NB4 (cell line): ENCODE measurements around the gene CA10.

Experiments
- DNase-seq: peaks from one replicate; pipeline ENCODE4 v3.0.0; 2010; ENCODE audit warnings: low read depth
- H3K4me3 ChIP-seq: one replicate; pipeline ENCODE4 v1.5.1; 2011; ENCODE audit warnings: mild to moderate bottlenecking, low read depth, low read length, moderate library complexity
- MYC ChIP-seq: IDR thresholded peaks from 2 replicates; pipeline ENCODE4 v1.6.1; 2011; ENCODE audit warnings: low read depth, low read length
- POLR2A ChIP-seq: IDR thresholded peaks from 2 replicates; pipeline ENCODE4 v1.6.1; 2011; ENCODE audit warnings: mild to moderate bottlenecking; ENCODE audit not compliant: insufficient read length; ENCODE audit errors: extremely low read depth
- TF ChIP-seq, protein P1 (sequence below): IDR thresholded peaks from one replicate; pipeline ENCODE4 v1.5.1; 2012; ENCODE audit warnings: low read depth, low read length
- TF ChIP-seq, protein P2 (sequence below): IDR thresholded peaks from 2 replicates; pipeline ENCODE4 v1.6.1; 2011; ENCODE audit warnings: low read depth, low read length

Gene CA10

DNA sequence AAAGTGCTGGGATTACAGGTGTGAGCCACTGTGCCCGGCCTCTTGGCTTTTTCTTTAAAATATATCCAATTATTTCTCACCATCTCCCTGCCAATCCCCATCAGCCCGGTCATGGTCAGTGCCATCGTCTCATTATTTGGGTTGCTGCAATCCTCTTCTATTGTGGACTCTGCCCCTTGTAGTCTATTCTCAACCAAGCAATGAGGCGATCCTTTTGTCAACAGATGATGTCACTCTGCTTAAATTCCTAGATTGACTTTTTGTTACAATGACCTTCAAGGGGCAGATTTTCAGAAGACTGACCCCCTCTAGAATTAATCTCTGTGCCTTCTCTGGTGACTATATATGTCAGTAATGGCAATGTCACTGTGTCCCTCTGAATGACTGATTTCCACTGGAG lies 513.5 kb downstream of the CA10 start:
- TF ChIP-seq, protein P1, sequence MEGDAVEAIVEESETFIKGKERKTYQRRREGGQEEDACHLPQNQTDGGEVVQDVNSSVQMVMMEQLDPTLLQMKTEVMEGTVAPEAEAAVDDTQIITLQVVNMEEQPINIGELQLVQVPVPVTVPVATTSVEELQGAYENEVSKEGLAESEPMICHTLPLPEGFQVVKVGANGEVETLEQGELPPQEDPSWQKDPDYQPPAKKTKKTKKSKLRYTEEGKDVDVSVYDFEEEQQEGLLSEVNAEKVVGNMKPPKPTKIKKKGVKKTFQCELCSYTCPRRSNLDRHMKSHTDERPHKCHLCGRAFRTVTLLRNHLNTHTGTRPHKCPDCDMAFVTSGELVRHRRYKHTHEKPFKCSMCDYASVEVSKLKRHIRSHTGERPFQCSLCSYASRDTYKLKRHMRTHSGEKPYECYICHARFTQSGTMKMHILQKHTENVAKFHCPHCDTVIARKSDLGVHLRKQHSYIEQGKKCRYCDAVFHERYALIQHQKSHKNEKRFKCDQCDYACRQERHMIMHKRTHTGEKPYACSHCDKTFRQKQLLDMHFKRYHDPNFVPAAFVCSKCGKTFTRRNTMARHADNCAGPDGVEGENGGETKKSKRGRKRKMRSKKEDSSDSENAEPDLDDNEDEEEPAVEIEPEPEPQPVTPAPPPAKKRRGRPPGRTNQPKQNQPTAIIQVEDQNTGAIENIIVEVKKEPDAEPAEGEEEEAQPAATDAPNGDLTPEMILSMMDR, result no peak
- TF ChIP-seq, protein P2, sequence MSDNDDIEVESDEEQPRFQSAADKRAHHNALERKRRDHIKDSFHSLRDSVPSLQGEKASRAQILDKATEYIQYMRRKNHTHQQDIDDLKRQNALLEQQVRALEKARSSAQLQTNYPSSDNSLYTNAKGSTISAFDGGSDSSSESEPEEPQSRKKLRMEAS, result no peak
- TF ChIP-seq POLR2A (no peak), MYC (no peak)
- DNase-seq, result no peak
- no peak overlapping the region for H3K4me3 ChIP-seq

DNA sequence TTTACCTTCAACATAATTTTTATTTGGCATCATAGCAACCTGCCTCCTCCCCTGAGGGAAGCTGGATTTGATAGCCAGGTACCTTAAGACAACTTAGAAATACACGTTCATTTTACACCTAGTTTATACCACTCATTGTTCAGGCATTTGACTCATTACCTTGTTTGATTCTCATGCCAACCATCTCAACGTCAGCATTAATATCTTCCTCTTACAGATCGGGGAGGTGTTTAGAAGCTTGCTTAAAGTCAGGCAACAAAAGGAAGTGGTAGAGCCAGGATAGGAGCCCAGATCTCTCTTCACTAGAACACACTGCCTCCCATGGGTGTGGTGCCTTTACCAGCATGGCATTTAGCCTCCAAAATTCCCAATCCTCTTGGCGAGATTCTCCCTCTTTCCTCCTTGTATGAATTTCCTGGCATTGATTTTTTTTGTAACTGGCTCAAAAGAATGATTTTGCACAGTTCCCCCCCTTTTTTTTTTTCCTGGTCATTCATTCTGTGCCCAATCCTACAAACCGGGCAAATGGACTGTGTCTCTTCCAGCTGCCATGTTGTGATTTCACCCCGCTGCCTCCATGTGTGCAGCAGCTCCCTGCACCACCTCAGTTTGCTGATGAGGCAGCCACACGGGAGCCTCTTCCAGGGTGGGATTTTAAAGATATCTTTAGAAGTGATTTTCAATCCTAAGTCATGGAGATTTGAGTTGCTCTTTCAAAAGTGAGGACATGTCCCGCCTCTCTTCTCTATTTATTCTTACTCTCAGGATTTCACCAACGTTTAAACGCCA lies 514.6 kb downstream of the CA10 start:
- no peak overlapping the region for H3K4me3 ChIP-seq
- DNase-seq, result no peak
- TF ChIP-seq MYC (no peak), POLR2A (no peak)
- TF ChIP-seq, protein P1, result no peak
- TF ChIP-seq, protein P2, result no peak

DNA sequence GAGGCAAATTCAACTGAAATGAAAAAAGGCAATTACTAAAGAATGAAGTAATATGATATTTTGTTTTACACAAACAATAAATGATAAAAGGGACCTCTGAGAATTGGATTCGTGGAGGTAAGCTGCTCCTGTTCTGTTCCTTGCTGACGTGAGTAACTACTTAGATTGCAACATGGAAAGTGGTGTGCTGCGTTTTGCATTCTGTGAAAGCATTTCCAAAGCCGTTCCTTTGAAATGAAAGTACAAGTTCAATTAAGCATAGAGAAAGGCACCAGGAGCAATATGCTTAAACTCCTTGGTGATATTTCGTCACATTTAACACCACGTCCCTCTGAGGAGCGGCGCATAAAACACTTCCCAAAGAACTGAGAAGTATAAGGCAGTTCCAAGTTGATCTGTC lies 516.5 kb downstream of the CA10 start:
- H3K4me3 ChIP-seq, result no peak overlapping the region
- TF ChIP-seq, protein P1, result no peak
- TF ChIP-seq POLR2A (no peak), MYC (no peak)
- TF ChIP-seq, protein P2, result no peak
- DNase-seq, result no peak

DNA sequence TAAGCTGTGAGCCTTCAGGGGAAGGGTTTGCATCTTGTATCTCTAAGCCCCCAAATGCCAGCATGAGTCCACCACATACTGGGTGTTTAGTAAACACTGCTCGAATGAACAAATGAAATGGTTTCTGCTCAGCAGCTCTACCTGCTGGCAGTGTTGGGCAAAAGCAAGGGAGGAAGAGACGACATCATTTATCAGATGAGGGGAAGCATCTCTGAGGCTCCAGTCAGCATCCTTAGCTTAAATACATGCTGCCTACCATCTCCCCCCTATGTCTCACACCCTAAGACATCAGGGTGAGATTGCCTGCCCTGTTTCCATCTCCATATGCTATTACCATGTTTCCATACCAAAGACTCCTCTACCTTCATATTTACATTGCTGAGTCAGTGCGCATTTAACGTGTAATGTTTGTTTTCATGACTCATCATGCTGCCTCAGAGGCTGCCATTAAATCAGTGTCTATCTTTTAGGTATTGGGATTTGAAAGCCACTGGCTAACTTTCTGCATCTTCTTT lies 518.3 kb downstream of the CA10 start:
- DNase-seq, result peak; percentile 16
- TF ChIP-seq, protein P1, result peak; percentile 47
- no peak for TF ChIP-seq POLR2A
- TF ChIP-seq, protein P2, result no peak
- H3K4me3 ChIP-seq, result no peak overlapping the region

DNA sequence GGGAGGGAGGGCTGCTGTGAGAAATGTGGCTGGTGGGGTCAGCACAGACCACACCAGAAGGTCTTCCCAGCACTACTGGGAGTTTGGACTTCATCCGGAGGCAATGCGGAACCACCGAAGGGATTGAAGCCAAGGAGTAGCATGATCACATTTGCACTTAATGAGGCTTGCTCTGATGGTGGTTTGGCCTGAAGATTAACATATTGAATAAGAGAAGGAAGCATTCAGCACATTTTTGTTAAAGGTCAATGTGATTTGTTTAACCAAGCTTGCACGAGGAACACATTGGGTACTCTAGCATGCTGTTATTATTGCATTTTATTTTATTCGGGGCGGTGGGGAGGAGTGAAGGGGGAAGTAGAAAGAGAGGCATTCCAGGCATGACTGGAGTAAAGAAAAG lies 519.5 kb downstream of the CA10 start:
- no peak overlapping the region for H3K4me3 ChIP-seq
- DNase-seq, result no peak
- TF ChIP-seq MYC, result no peak
- TF ChIP-seq, protein P2, result no peak
- TF ChIP-seq, protein P1, result no peak
- TF ChIP-seq POLR2A, result no peak
